Transverse colon (tissue), 4 donors: Measurements from ENCODE around the gene CCNL1. TPM values are rescaled to one million over a fixed set of nuclear protein-coding genes. Genes with fewer than 3 reads are reported as not detected.

Experiments used
- DNase-seq: peaks from one replicate; pipeline ENCODE4 v3.0.0-alpha.2; 2019
- H3K27ac ChIP-seq, 4 donors: fragments of 200-600 bp; sonication (generic); 2 replicates each; pipeline ENCODE4 v1.5.1; 2016 to 2018; ENCODE audit warnings: inconsistent platforms in 4 of 4
- H3K27me3 ChIP-seq: fragments of 200-600 bp; sonication (generic); 2 replicates; pipeline ENCODE4 v1.5.1; 2017; ENCODE audit warnings: inconsistent platforms
- H3K36me3 ChIP-seq, 4 donors: fragments of 200-600 bp; sonication (generic); 2 replicates each; pipeline ENCODE4 v1.5.1; 2017 to 2019; ENCODE audit warnings: inconsistent platforms in 4 of 4
- H3K4me1 ChIP-seq, 4 donors: fragments of 200-600 bp; sonication (generic); 2 replicates each; pipeline ENCODE4 v1.5.1; 2017 to 2020; ENCODE audit warnings: inconsistent platforms in 4 of 4
- H3K4me3 ChIP-seq, 4 donors: fragments of 200-600 bp; sonication (generic); 1 replicate in 1 of 4; 2 replicates in 3 of 4; pipeline versions ENCODE4 v1.5.1 to v1.6.1; 2017 to 2019; ENCODE audit warnings: inconsistent platforms in 4 of 4
- H3K9me3 ChIP-seq, 2 donors: fragments of 200-600 bp; sonication (generic); 2 replicates each; pipeline ENCODE4 v1.5.1; 2017 to 2019; ENCODE audit warnings: inconsistent platforms in 2 of 2
- EP300 ChIP-seq: sonication (generic); formaldehyde crosslinking; IDR thresholded peaks from one replicate; pipeline ENCODE4 v1.6.1; 2017; ENCODE audit warnings: antibody characterized with exemption, low read depth
- POLR2A ChIP-seq: fragments of 450-650 bp; IDR thresholded peaks from one replicate; pipeline ENCODE4 v1.6.1; 2016; ENCODE audit warnings: antibody characterized with exemption, mild to moderate bottlenecking, moderate library complexity
- POLR2AphosphoS5 ChIP-seq, 3 donors: sonication (generic); formaldehyde crosslinking; IDR thresholded peaks; one replicate each; pipeline ENCODE4 v1.6.1; 2016; ENCODE audit warnings: antibody characterized with exemption in 3 of 3
- WGBS, 2 donors: methylation state at CpG; one replicate each; pipeline ENCODE4 v1.1.5; 2018; ENCODE audit warnings: low coverage in 1 of 2; 5-methylcytosine and 5-hydroxymethylcytosine counted together
- in situ Hi-C, 4 donors: fragments of 200-750 bp; cut with MboI; loops; one replicate each; pipeline versions ENCODE4 v1.15.0 to v1.15.1; 2017; ENCODE audit warnings: low sequenced_read_pairs in 3 of 4, low pct_ligation_motif_present in 1 of 4, low pct_unique_long_range_greater_than_20kb in 1 of 4
- intact Hi-C: fragments of 100-400 bp; cut with DNase I; formaldehyde crosslinking; loops from one replicate; pipeline ENCODE4 v1.15.1; 2023; ENCODE audit warnings: low total_unique reads
- total RNA-seq, 4 donors: library from RNA; depleted of rRNA; stranded (reverse); fragments of >200 nt; gene quantifications; one replicate each; pipeline ENCODE4 v1.1.0, GENCODE V29; 2016
- TF ChIP-seq, protein P1 (sequence below), 5 experiments: fragments of 200-600 bp in 3 of 5; fragments of 450-650 bp in 2 of 5; sonication (generic) in 3 of 5; IDR thresholded peaks; 1 replicate in 2 of 5; 2 replicates in 3 of 5; pipeline ENCODE4 v1.5.1; 2016 to 2017; ENCODE audit warnings: antibody characterized with exemption in 5 of 5, inconsistent platforms in 3 of 5, mild to moderate bottlenecking in 2 of 5, moderate library complexity in 1 of 5

Gene CCNL1
- total RNA-seq, 4 donors from 2014 or later: 288 to 422 (median 308) TPM

DNA sequence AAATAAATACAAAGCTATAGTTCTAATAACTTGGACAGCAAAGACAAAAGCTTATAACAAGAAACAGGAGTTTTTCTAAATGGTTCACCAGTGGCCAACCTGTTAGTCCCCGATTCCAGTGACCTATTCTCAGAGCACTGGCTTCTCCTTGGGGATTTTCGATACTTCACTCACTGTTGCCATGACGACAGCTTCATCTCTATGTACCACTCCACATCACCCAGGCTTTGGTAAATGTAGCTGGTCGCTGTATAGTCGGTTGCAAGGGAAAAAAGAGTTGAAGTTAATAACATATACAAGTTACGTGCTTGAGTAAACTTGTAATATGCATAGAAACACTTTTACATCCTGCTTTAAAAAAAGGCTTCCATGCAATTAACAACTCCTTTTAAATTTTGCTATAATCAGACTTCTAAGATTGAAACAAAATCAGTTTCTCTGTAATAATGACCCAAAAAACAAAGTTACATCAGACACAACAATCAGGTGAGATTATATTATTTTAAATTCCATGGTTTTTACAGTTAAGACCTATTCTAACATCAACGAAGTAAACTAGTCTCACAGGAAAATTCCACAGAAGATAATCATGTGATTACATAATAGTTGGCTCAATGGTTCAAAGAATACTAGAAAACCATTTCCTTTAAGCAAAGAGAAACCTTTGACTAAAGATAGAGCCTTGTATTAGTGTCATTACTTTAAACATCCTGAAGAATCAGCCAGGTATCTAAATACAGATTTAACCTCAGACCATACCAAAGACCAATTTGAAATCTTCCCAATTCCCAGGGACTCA is 2.9 kb downstream of the CCNL1 start:
- Histone ChIP-seq H3K4me3 (peak overlapping the region in 1 of 4 donors; percentile 85), H3K4me1 (peaks cover 50 to 74% (median 58%) of the 10 kb centered on the region in 4 donors), H3K36me3 (peaks cover 0 to 53% (median 16%) of the 10 kb centered on the region in 4 donors), H3K9me3 (no peaks in the 10 kb centered on the region), H3K27ac (peak overlapping the region; percentile 4 to 100 (median 52)), H3K27me3 (no peaks in the 10 kb centered on the region)
- no peak for DNase-seq
- intact Hi-C loops (no loop called here), in situ Hi-C loops (loop anchor here in 2 of 4 donors (25.0 kb wide), 2 partner anchors 470 to 1295 kb away; partner anchors contain the start of genes GMPS (in 1 of the 2) and SLC33A1 (in 1 of the 2))
- TF ChIP-seq POLR2AphosphoS5 (IDR thresholded peaks at IDR 0.05) (peak in 1 of 3 donors; percentile 6), POLR2A (no peak)
- 37% methylated on average over 6 to 7 of the region's 7 CpGs for WGBS, 2 donors

DNA sequence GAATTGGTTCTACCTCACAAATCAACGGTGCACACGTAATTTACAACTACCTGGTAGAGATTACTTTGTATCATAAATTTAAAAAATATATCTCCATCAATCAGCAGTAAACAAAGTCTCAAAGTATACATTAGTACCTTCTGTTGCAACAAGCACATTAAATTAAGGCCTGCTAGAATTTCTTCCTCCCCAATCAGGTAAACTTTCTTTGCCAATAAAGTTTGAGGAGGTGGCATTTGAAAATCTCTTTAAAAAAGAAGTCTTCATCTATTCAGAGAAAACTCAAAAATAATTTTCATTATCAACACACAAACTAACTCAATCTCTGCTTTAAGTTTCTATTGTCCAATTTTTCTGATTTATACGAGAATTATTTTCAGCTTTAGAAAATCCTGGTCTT is 4.4 kb downstream of the CCNL1 start:
- Histone ChIP-seq H3K36me3 (peaks cover 0 to 67% (median 24%) of the 10 kb centered on the region in 4 donors), H3K27ac (no peak overlapping the region), H3K4me3 (peak overlapping the region in 1 of 4 donors; percentile 85), H3K4me1 (peaks cover 41 to 61% (median 49%) of the 10 kb centered on the region in 4 donors), H3K9me3 (no peaks in the 10 kb centered on the region), H3K27me3 (no peaks in the 10 kb centered on the region)
- intact Hi-C loops (no loop called here), in situ Hi-C loops (loop anchor here in 2 of 4 donors (25.0 kb wide), 2 partner anchors 468 to 1293 kb away; partner anchors contain the start of genes GMPS (in 1 of the 2) and SLC33A1 (in 1 of the 2))
- DNase-seq: no peak
- no peak for TF ChIP-seq EP300
- TF ChIP-seq POLR2AphosphoS5 (IDR thresholded peaks at IDR 0.05): no peak
- no peak for TF ChIP-seq POLR2A
- TF ChIP-seq, protein P1, sequence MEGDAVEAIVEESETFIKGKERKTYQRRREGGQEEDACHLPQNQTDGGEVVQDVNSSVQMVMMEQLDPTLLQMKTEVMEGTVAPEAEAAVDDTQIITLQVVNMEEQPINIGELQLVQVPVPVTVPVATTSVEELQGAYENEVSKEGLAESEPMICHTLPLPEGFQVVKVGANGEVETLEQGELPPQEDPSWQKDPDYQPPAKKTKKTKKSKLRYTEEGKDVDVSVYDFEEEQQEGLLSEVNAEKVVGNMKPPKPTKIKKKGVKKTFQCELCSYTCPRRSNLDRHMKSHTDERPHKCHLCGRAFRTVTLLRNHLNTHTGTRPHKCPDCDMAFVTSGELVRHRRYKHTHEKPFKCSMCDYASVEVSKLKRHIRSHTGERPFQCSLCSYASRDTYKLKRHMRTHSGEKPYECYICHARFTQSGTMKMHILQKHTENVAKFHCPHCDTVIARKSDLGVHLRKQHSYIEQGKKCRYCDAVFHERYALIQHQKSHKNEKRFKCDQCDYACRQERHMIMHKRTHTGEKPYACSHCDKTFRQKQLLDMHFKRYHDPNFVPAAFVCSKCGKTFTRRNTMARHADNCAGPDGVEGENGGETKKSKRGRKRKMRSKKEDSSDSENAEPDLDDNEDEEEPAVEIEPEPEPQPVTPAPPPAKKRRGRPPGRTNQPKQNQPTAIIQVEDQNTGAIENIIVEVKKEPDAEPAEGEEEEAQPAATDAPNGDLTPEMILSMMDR (IDR thresholded peaks at IDR 0.05): no peak
- 43 to 46% methylated on average over 3 of the region's 3 CpGs for WGBS, 2 donors

DNA sequence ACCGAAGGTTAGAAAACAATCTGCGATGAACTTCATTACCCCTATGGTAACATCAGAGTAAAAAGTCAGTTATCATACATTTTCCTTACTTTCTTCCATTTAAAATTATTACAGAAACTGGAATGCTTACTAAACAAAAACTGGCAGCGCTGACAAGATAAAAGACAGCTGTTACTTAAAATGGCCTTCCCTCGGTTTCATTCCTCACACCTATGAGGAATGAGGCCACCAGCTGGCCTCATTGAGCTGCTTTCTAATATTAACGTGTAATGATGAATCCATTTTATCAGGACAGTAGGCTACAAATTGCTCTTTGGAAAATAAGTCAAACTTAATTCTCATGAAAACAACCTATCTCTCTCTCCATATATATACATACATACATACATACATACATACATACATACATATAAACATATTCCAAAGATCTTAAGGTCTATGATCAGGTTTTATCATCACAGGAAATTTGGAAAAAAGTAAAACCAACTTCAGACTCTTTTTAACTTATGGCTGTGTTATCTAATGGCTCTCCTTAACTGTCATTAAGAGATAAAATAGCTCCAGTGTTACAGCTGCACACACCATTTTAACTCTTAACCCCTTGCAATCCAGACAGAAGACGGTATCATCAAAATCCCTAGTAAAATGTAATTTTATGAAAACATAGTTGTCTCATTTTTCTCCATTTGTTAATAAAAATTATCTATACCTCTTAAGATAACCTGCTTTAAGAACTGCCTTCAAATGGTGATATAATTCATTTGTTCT is 5.2 kb downstream of the CCNL1 start:
- no peak for DNase-seq
- Histone ChIP-seq H3K9me3 (no peaks in the 10 kb centered on the region), H3K4me1 (peaks cover 41 to 61% (median 49%) of the 10 kb centered on the region in 4 donors), H3K36me3 (peaks cover 0 to 76% (median 28%) of the 10 kb centered on the region in 4 donors), H3K27ac (peak overlapping the region in 2 of 4 donors; percentile 10 to 18), H3K4me3 (peak overlapping the region in 1 of 4 donors; percentile 85), H3K27me3 (no peaks in the 10 kb centered on the region)
- TF ChIP-seq POLR2A: no peak
- TF ChIP-seq, protein P1 (IDR thresholded peaks at IDR 0.05): no peak
- TF ChIP-seq EP300: no peak
- TF ChIP-seq POLR2AphosphoS5 (IDR thresholded peaks at IDR 0.05): no peak
- in situ Hi-C loops: loop anchor here in 2 of 4 donors (25.0 kb wide), 2 partner anchors 467 to 1292 kb away; partner anchors contain the start of genes GMPS (in 1 of the 2) and SLC33A1 (in 1 of the 2)
- 47 to 56% methylated on average over 6 of the region's 6 CpGs for WGBS, 2 donors
- intact Hi-C loops: no loop called here

DNA sequence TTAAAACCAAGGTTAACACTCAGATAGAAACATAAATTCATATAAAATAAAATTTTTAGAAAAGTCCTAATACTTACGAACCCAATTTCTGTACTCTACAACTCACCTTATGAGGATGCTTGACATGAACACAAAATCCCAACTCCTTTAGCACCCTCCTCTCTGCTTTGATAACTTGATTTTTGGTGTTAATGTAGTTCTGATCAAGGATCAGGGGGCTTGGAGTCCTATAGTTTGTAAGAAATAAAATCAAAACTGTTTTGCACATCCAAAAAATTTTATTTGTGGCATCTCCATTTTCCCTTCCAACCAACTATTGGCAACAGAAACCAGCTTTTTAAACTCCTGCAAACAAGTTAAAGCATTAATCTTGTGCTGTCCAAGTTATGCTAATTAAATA is 7.0 kb downstream of the CCNL1 start:
- Histone ChIP-seq H3K36me3 (peaks cover 0 to 88% (median 35%) of the 10 kb centered on the region in 4 donors), H3K9me3 (no peaks in the 10 kb centered on the region), H3K27ac (no peak overlapping the region), H3K27me3 (no peaks in the 10 kb centered on the region), H3K4me3 (no peak overlapping the region), H3K4me1 (peaks cover 35 to 52% (median 42%) of the 10 kb centered on the region in 4 donors)
- in situ Hi-C loops (loop anchor here in 2 of 4 donors (25.0 kb wide), 2 partner anchors 466 to 1291 kb away; partner anchors contain the start of genes GMPS (in 1 of the 2) and SLC33A1 (in 1 of the 2)), intact Hi-C loops (no loop called here)
- WGBS, 2 donors: 85 to 92% methylated on average over 1 of the region's 1 CpG
- DNase-seq: no peak
- TF ChIP-seq EP300 (no peak), POLR2A (no peak), POLR2AphosphoS5 (IDR thresholded peaks at IDR 0.05) (no peak)
- TF ChIP-seq, protein P1 (IDR thresholded peaks at IDR 0.05): no peak
